ENCODE data around the gene RCE1. TPM values are rescaled to one million over a fixed set of nuclear protein-coding genes. Genes with fewer than 3 reads are reported as not detected.

Gene RCE1
- total RNA-seq, 2 experiments from 2014 or later: 60.1 to 63.0 TPM

- H3K27me3 Mint-ChIP-seq: no peaks in the 10 kb centered on the region
- Histone ChIP-seq H3K27me3 (ENCODE audit: control insufficient read depth in 1 of 2, insufficient read depth in 2 of 2, low read length in 2 of 2) (no peaks in the 10 kb centered on the region), H3K4me1 (ENCODE audit: insufficient read depth, low read length) (peaks cover 8% of the 10 kb centered on the region), H3K9me3 (ENCODE audit: control insufficient read depth in 1 of 2, insufficient read depth in 1 of 2, low read length in 2 of 2) (no peaks in the 10 kb centered on the region), H3K27ac (ENCODE audit: low read depth in 1 of 2, low read length in 2 of 2) (no peak overlapping the region), H3K36me3 (ENCODE audit: insufficient read depth, low read length) (no peaks in the 10 kb centered on the region), H3K4me3 (ENCODE audit: low read length) (no peak overlapping the region)
- ATAC-seq (ENCODE audit: poor library complexity): no peak
- H3K36me3 Mint-ChIP-seq (ENCODE audit: low read depth): no peaks in the 10 kb centered on the region
- H3K9me3 Mint-ChIP-seq: no peaks in the 10 kb centered on the region
- no peak overlapping the region for H3K4me3 Mint-ChIP-seq
- intact Hi-C loops (cut with DNase I, micrococcal nuclease): no loop called here
- CTCF ChIA-PET: no interaction called here
- POLR2A ChIA-PET: interaction anchor here (0.6 kb wide), 1 partner anchor 36 kb away, joined by 3 read pairs; no protein-coding TSS in a partner anchor
- DNase-seq: no peak
- H3K4me1 Mint-ChIP-seq (ENCODE audit: low read depth): peaks cover 11% of the 10 kb centered on the region
- H3K27ac Mint-ChIP-seq: no peak overlapping the region
- no peak for TF ChIP-seq CTCF (IDR thresholded peaks at IDR 0.05)
Observed at GRCh38 chr11:66870131-66870530, 26.9 kb downstream of the RCE1 start.

GRCh38 chr11:66870616-66871520 is 27.6 kb downstream of the RCE1 start:
- H3K4me1 ChIP-seq (ENCODE audit: insufficient read depth, low read length): peaks cover 8% of the 10 kb centered on the region
- no peaks in the 10 kb centered on the region for H3K9me3 ChIP-seq (ENCODE audit: control insufficient read depth in 1 of 2, insufficient read depth in 1 of 2, low read length in 2 of 2)
- H3K36me3 ChIP-seq (ENCODE audit: insufficient read depth, low read length): no peaks in the 10 kb centered on the region
- no peaks in the 10 kb centered on the region for H3K27me3 Mint-ChIP-seq
- peaks cover 11% of the 10 kb centered on the region for H3K4me1 Mint-ChIP-seq (ENCODE audit: low read depth)
- DNase-seq: no peak
- POLR2A ChIA-PET: no interaction called here
- H3K9me3 Mint-ChIP-seq: no peaks in the 10 kb centered on the region
- no peak overlapping the region for H3K4me3 ChIP-seq (ENCODE audit: low read length)
- no peaks in the 10 kb centered on the region for H3K27me3 ChIP-seq (ENCODE audit: control insufficient read depth in 1 of 2, insufficient read depth in 2 of 2, low read length in 2 of 2)
- no peak overlapping the region for H3K27ac ChIP-seq (ENCODE audit: low read depth in 1 of 2, low read length in 2 of 2)
- no peak for TF ChIP-seq CTCF (IDR thresholded peaks at IDR 0.05)
- intact Hi-C loops (cut with DNase I, micrococcal nuclease): no loop called here
- no peaks in the 10 kb centered on the region for H3K36me3 Mint-ChIP-seq (ENCODE audit: low read depth)
- no peak for ATAC-seq (ENCODE audit: poor library complexity)
- no peak overlapping the region for H3K27ac Mint-ChIP-seq
- H3K4me3 Mint-ChIP-seq: no peak overlapping the region
- CTCF ChIA-PET: no interaction called here

- no peak for DNase-seq
- POLR2A ChIA-PET: no interaction called here
- Mint-ChIP-seq H3K27me3 (no peaks in the 10 kb centered on the region), H3K4me1 (ENCODE audit: low read depth) (peaks cover 11% of the 10 kb centered on the region), H3K9me3 (no peaks in the 10 kb centered on the region), H3K36me3 (ENCODE audit: low read depth) (no peaks in the 10 kb centered on the region), H3K27ac (no peak overlapping the region), H3K4me3 (no peak overlapping the region)
- Histone ChIP-seq H3K27ac (ENCODE audit: low read depth in 1 of 2, low read length in 2 of 2) (no peak overlapping the region), H3K27me3 (ENCODE audit: control insufficient read depth in 1 of 2, insufficient read depth in 2 of 2, low read length in 2 of 2) (no peaks in the 10 kb centered on the region), H3K4me3 (ENCODE audit: low read length) (no peak overlapping the region), H3K4me1 (ENCODE audit: insufficient read depth, low read length) (peaks cover 8% of the 10 kb centered on the region), H3K9me3 (ENCODE audit: control insufficient read depth in 1 of 2, insufficient read depth in 1 of 2, low read length in 2 of 2) (no peaks in the 10 kb centered on the region), H3K36me3 (ENCODE audit: insufficient read depth, low read length) (no peaks in the 10 kb centered on the region)
- intact Hi-C loops (cut with DNase I, micrococcal nuclease): no loop called here
- TF ChIP-seq CTCF (IDR thresholded peaks at IDR 0.05): no peak
- CTCF ChIA-PET: no interaction called here
- no peak for ATAC-seq (ENCODE audit: poor library complexity)
Observed at GRCh38 chr11:66871521-66871901, 28.3 kb downstream of the RCE1 start.

Measured in CD4-positive, alpha-beta T cell (primary cell).